NCI-H1694 treated with DMSO at 0.1 percent for 48 hours (cell line): Measurements from ENCODE around the gene GOLPH3.
"Not testable (repeated sequence)": the region's sequence is repeated elsewhere in the genome, so short reads cannot be mapped to it uniquely, and the experiment has no call there.

Experiments used
- DNase-seq: peaks from one replicate; lab custom pipeline; 2025; lab: John Stamatoyannopoulos, UW

GOLPH3 gene

DNA sequence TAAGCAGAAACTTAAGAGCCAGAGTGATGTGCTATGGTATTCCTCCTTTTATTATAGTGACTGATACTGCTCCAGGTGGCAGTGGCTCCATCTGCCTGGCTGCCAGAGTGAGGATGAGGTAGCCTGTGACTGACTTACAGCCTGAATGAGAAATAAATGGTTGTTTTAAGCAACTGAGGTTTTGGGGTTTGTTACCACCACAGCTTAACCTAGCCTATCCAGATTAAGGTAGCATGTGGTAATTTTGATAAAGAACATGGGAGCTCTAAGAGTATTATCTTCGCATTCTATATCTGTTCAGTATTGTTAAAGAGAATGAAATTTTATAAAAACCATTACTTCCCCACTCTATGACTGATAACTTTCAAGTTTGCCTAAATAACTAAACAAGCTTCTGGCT, 39.0 kb downstream of the GOLPH3 start:
- no peak for DNase-seq

DNA sequence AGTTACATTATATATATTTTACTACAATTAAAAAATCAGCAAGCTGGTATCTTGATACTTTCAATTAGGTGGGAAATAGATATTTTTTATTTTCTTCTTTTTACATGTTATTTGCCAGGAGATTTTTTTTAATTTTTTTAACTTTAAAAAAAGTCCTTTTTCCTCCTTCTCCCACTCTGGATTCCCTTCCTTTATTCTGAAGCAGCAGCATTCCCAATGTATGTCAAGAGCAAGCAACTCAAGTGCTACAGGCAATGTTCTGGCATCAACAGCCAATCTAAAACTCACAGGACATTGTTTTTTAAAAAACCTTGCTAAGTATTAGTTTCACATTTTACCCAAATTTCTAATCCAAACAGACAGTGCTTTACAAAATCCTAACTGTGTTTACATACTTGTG, 41.4 kb downstream of the GOLPH3 start:
- no peak for DNase-seq

DNA sequence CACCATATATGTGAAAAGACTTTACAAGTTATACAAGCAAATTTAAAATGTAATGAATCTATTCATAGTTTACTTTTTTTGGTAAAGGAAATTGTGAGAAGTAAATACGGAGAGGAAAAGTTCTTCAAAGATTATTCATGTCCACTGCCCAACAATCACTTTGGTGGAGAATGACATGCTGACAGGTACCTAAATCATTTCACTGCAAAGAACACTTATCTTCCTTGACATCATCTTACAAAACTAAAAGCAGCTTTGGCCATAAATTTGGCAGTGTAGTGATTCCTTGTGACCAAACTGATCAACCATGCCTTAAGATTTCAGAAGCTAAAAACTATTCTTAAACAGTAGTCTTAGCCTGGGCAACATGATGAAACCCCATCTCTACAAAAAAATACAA, 42.5 kb downstream of the GOLPH3 start:
- DNase-seq = no peak

DNA sequence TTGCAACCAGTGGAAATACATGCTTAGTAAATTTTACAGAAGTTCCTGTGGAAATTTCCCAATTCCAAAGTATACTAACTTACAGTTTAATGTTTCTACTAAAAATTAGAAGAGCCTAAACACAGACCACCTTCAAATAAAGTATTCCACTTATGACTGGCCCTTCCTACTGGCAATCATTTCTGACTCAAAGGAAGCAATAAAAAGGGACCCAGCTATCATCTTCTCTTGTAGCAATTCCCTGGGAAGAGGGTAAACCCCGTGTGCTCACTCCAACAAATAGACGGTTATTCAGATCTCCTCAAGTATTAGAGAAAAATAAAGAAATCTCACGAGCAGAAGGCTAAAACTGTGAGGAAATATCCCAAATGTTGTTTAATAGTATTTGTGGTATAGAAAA, 43.3 kb downstream of the GOLPH3 start:
- DNase-seq = no peak

GRCh38 chr5:32129074-32129598, 45.0 kb downstream of the GOLPH3 start:
- no peak for DNase-seq

DNA sequence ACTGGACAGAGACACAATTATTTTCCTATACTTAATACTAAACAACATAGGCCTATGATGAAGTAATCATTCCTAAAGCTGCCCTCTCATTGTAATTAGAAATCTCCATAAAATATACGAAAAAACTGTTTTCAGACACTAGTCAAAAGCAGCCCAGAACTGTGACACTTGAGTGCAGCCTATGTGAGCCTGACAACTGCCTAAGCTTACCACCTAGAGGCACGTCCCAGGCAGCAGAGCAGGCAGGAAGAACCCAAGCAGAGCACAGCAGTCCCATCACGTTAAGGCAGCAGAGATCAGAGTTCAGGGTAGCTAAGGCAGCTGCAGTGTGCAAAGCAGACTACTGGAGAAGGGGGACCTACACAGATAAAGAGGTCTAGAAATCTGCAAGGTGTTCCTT, 46.4 kb downstream of the GOLPH3 start:
- no peak for DNase-seq

- no peak for DNase-seq
These were observed 47.4 kb downstream of the GOLPH3 start for GRCh38 chr5:32126691-32127090.

- DNase-seq = no peak
These were observed 50.0 kb downstream of the GOLPH3 start for GRCh38 chr5:32123889-32124676.

DNA sequence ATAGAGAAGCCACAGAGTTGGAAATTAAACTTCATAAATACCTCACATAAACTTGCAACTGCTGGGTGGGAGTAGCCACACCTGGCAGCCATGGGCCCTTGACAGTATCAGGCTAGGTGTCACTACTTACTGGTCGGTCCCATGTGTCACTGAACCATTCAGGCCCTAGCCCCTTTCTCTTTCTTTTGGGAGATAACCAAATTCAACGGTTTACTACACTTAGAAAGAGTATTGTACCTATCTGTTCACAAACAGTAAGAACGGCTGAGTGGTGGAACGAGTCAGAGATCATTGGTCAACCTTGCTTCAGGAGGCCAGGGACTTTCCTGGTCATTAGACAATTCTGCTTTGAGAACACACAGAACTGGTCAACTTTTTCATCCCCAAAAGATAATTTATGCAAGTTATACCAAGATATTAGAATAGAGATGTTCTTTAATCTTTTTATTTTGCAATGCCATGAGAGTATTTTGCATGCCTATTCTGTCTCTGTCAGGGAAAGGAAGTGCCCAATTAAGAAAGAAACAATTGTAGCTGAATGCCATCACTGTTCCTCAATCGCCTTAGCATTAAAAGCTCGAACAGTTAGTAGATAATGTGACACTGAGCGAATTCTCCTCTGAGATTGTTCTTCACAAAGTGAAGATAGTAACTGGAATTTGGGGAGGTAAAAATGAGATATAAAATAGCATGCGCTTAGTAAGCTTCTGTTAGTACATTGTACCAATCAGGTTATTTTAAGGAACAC, 50.9 kb downstream of the GOLPH3 start:
- no peak for DNase-seq

DNA sequence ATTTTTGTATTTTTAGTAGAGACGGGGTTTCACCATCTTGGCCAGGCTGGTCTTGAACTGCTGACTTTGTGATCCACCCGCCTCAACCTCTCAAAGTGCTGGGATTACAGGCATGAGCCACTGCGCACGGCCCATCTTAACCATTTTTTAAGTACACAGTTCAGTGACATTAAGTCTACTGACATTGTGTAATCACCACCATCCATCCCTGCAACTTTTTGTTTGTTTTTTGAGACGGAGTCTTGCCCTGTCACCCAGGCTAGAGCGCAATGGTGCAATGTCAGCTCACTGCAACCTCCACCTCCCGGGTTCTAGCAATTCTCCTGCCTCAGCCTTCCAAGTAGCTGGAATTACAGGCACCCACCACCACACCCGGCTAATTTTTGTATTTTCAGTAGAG, 55.2 kb downstream of the GOLPH3 start:
- DNase-seq = not testable (repeated sequence)

- DNase-seq = no peak
These were observed 57.4 kb downstream of the GOLPH3 start for GRCh38 chr5:32116574-32117313.

GRCh38 chr5:32115985-32116384, 58.1 kb downstream of the GOLPH3 start:
- DNase-seq = no peak

DNA sequence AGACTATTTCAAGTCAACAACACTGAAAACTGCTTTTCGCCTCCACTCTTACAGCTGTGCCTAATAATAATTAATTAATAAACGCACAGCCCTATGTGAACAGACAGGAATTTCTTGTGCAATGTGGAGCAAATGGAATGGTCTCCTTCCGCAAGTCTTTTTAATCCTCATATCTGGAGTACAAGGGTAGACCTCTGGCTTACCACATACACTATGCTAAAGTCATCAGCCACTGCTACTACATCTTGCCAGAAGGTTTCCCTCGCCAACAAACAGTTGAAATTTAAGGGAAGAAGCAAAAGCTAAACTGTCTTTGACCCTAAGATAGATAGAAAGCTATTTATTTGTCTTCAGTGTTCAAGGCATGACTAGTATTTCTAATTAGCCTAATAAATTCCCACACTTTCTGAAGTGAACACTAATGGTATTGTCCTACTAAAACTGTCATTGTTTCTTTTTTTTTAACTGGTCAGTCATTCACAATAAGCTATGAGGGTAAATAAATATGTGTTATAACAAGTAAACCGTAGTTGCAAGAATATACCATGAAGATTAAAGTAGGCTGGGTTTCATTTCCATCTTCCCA, 63.9 kb downstream of the GOLPH3 start:
- DNase-seq = no peak

DNA sequence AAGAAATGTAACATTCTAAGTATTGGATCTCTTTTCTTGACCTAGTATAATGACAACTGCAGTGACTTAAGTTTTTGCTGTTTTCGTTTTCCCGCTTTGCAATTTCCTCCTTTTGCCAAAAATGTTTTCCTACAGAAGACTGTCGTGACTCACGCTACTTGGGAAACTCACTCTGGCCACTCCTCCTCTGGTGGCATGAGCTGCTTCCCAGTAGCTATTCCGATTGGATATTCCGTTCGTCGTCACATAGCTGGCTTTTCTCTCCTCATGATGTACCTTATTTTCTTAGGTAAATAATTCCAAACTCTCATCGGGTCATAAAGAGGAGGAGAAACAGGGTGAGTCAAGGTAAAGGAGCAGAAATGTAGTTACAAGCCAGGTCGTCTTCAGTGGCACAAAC, 64.9 kb downstream of the GOLPH3 start:
- no peak for DNase-seq

DNA sequence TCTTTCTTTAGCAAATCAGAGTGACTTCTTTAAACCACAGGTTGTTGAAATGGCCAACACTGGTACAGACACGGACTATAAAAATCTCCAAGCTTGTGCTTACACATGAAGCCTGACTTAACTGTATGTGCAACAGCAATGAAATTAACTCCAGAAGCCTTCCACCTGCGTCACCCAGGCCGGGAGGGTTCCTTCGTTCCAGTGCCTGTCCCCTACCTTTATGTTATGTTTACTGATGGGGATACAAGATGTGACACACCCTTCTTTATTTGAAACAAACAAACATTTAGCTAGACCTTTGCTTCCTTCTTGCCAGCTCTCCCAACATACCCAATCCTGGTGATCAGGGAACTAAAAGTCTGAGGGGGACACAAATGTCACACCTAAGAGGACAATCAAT, 66.0 kb downstream of the GOLPH3 start:
- no peak for DNase-seq

DNA sequence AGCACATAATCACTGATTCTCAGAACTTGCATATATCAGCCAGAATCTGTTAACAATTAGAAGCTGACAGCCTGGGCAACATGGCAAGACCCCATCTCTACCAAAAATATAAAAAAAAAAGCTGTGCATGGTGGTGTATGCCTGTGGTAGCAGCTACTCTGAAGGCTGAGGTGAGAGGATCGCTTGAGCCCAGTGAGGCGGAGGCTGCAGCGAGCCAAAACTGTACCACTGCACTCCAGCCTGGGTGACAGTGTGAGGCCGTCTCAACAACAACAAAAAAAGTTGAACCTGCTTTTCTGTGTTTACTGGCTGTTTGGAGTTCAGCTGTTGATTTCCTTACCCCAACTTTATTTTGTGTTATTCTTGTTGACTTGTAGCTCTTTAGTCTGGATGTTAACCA, 66.8 kb downstream of the GOLPH3 start:
- DNase-seq = no peak

DNA sequence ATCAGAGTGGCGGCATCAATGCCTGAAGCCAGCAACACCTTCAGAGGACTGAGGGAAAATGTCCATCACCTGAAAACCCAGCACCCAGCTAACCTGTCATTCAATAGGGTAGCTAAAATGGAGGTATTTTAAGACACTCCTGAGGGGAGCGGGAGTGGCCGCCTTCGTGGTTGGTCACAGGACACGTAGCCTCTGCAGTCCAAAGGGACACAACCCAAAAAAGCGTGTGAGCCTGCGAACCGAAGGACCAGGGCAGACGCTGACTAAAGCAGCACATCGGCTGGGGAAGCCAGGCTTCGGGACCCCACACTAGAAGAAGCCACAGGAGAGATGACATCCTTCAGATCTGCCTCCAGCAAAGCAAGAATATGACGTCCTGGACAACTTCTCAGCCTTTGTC, 70.6 kb downstream of the GOLPH3 start:
- no peak for DNase-seq

GRCh38 chr5:32102254-32102986, 71.7 kb downstream of the GOLPH3 start:
- DNase-seq = no peak

DNA sequence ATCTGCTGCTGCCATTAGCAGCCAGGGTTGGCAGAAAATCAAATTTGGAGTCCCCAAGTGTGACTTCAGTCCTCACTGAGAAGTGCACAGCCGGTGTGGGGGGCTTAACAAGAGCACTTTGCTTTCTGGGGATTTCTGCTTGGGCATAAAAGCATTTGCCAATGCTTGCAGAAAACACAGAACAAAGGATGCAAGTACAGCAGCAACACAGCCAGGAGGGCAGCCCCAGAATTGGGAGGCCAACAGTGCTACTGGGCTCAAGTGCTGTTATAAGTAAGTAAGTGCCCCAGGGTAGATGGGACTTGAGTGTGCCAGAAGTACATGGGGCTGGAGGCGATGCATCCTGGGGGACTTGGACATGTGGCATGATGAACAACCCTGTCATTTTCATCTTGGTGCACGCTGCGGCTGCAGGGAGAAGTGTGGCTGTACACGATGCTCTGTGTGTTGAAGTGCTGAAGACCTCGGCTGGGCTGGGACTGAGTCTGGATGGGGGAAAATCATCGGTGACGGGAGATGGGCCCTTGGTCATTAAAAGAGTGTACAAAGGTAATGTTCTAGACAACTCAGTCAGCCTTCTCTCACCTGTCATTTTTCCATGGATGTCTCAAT, 73.3 kb downstream of the GOLPH3 start:
- no peak for DNase-seq

GRCh38 chr5:32100230-32100629, 73.9 kb downstream of the GOLPH3 start:
- DNase-seq = no peak

DNA sequence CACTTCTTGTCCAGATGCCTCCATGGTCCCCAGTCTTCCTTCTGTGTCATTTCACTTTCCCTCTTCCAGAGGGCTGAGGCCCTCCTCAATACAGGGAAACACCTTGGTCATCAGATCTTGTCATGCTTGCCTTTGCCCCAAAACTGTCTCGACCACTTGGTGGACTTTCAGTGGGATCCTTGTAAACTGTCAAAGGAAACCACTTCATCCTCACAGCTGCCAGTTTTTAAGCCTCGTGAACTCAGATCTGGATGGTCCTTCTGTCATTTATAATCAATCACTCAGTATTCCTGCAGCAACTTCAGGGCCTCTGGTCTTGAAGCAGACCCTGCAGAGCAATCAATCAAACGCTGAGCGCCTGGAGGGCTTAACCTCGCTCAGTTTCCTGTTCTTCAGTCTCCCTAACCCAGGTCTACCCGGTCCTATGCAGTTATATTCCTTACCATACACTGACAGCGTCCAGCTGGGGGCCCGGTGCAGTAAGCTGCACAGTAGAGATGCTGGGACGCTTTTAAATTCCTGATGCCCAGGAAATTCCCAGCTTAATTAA, 74.6 kb downstream of the GOLPH3 start:
- no peak for DNase-seq
